Activated CD8-positive, alpha-beta memory T cell treated with anti-CD3 and anti-CD28 coated beads for 48 hours (primary cell): Measurements from ENCODE around the gene HLA-B.

Source experiments
- DNase-seq, 3 experiments: peaks; one replicate each; pipeline ENCODE4 v3.0.0-alpha.2; 2020; ENCODE audit warnings: low read depth in 2 of 3, low spot score in 2 of 3

The HLA-B gene

DNA sequence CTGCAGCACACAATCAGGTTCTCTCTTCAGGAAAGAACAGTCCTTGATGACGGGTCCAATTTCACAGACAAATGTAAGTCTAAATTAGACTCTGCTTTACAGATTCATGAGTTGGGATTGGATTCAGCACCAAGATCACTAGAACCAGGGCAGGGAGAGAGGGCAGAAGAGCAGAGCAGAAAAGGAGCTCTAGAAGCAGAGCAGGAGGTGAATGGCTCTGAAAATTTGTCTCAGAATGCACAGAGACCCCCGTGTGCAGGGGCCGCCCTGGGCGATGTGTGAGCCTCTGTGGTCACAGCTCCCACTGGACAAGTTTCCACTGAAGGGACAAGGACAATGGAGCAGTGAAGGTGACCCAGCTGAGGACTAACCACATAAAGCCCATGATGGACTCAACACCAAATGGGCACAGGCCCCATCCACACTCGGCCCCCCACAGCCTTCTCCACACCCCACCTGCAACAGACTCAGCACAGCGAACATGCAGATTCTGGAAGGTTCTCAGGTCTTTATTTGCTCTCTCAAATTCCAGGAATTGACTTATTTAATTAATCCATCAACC lies 3.5 kb downstream of the HLA-B start:
- DNase-seq: no peak

DNA sequence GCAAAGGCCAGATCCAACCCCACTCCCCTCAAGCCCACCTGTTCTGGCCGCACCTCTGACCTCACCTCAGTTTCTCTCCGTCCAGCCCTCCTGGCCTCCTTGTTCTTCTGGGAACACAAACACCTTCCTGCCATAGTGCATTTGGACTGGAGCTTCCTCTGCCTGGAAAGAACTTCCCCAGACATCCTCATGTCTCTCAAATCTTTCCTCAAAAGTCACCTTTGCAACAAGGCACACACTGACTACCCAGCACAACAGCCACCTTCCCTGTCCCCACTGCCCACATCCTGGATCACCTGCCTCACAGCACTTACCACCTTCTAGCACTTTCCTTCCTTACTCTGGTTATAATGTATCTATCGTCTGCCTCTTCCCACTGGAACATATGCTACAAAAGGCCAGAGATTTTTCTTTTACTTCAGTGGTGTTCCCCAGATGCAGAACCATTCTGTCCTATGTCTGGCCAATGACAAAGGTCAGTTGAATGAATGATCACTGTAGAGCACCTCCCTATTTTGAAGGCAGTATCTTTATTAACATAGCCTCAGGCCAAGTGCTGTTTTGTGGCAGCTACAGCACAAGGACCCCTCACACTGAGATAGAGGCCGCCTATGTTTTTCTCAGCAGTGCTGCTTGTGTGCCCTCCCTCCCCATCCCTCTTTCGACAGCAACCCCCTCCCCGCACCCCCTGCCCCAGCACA lies 4.1 kb downstream of the HLA-B start:
- DNase-seq: no peak

DNA sequence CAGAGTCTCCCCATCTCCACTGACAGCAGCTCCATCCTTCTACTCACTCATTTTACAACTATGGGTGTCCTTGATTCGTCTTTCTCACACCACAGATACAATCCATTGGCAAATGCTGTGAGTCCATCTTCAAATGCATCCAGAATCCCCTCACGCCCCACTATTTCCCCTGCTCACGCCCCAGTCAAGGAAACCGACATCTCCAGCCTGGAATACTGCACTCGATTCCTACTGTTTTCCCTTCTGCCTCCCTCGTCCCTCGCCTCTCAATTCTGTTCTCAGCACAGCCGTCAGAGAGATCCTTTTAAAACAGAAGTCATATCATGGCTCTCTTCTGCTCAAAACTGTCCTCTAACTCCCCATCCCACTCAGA lies 4.7 kb downstream of the HLA-B start:
- no peak for DNase-seq

GRCh38 chr6:31351401-31352309 lies 5.3 kb downstream of the HLA-B start:
- DNase-seq: no peak

GRCh38 chr6:31351033-31351380 lies 6.0 kb downstream of the HLA-B start:
- no peak for DNase-seq

DNA sequence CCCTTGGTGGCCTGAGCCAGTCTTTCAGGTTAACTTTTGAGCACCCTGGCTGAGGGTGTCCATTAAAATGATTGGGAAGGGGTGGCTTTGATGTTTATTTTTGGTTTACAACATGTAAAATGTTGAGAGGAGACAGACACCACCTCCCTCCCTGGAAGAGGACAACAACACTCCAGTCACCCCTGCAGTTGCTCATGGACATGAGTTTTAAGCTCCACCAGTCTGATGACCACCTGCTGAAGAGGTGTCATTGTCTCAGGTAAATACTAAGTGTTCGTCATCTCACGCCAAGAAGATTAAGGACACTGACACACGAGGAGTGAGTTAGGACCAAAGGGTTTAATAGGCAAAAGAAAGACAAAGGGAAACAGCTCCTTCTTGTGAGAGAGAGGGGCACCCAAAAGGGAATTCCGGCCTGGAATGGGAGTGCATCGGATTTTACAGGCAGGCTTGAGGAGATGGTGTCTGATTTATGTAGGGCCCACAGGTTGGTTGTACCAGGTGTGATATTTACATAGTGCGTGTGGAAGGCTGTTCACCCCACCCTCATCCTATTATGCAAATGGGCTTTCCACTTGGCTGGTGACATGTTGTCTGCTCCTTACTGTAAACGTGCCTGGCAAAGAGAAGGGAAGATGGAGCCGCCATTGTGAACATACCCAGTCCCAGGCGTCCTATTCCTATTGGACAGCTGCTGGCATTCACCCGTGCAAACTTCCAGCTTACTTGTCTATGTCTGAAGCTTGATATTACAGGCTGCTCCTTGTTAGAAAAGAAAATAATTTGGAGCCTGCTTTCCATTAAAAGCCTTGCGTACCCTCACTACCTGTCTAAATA lies 6.6 kb downstream of the HLA-B start:
- no peak for DNase-seq

GRCh38 chr6:31349301-31349700 lies 7.7 kb downstream of the HLA-B start:
- no peak for DNase-seq

DNA sequence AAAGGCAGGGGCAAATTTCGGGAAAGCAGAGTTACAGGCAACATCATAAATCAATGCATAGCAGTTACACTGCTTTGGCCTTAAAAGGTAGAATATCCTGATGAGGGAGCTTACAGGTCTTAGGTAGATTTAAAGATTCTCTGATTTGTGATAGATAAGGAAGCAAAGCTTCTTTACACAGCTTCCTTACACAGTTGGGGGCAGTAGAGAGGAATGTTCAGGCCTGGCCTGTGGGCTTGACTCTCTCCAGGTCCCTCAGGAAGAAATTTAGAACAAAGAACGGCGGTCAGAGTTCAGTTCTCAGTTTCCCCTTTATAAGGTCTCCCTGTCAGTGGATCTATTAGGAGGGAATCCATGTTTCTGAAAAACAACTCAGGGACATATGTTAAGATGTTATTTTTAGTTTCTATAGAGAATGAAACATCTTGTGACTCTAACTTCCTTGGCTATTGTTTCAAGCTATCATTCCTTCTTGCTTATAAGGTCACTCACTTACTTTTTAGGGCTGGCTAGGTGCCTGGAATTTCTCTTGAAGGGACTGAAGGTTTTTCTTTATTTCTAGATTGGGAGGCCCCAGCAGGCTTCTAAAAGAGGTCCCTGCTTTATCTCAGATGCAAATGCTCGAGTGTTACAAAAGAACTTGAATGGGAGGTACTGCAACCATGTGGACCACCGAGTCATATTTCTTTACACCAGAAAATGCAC lies 11.8 kb downstream of the HLA-B start:
- no peak for DNase-seq

GRCh38 chr6:31340228-31340627 lies 16.8 kb downstream of the HLA-B start:
- no peak for DNase-seq

DNA sequence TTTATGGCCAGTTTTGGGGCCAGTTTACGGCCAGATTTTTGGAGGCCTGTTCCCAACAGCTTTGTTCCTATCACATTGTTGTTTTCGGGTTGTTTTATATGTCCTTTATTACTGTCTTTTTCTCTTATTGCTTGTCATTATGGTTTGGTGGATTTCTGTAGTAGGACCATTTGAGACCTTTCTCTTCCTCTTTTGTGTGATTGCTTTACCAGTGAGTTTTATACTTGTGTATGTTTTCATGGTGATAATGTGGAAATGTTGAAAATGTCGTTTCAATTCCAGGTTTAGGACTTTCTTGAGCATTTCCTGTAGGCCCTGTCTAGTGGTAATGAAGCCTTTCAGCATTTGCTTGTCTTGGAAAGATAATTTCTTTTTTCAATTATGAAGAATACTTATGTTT lies 17.8 kb downstream of the HLA-B start:
- DNase-seq: no peak

DNA sequence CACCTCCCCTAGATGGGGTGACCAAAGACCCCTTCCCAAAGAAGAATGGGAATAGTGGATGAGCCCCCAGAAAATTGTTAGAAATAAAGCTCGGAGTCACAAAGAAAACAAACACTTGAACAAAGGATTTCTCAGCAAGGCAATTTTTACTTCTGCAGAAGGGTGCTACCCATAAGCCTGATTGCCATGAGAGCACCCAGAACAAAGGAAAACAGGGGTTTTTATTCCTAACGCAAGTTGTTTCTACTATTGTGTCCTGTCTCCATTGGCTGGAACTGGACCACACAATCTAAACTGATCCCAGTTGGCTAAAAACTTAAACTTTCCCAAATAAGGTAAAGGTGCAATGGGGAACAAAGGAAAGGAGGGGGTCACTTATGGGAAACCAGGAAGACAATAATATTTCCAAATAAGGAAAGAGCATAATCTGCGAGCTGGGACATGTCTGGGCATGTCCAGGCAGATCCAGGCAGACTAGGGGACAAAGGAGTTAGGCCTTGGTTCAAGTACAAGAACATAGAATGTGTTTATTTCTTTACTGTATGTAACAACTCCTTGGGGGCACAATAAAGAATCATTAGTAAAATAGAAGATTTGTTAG lies 20.0 kb downstream of the HLA-B start:
- no peak for DNase-seq

GRCh38 chr6:31332637-31333602 lies 24.1 kb downstream of the HLA-B start:
- no peak for DNase-seq

- DNase-seq: no peak
Measured at GRCh38 chr6:31328355-31328960, 28.5 kb downstream of the HLA-B start.

DNA sequence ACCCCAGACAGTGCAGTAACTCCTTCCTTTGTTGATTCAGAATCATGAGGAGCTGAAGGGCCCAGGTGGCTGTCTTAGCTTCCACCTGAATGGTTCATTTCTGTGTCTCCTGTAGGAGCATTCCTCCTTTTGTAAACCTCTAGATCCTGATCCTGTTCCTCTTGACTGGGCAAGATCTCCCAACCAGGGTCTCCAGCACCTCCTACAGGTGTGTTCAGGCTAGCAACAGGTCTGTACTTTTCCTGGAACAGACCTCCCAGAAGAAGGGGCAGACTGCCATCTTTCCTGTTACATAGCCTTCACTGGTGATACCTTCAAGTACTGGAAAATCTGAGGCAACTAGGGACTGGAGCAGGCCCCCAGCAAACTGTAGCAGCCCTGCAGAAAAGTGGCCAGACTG lies 35.2 kb downstream of the HLA-B start:
- DNase-seq: no peak

- no peak for DNase-seq
Measured at GRCh38 chr6:31321005-31321707, 35.8 kb downstream of the HLA-B start.

GRCh38 chr6:31317036-31317435 lies 39.9 kb downstream of the HLA-B start:
- no peak for DNase-seq

DNA sequence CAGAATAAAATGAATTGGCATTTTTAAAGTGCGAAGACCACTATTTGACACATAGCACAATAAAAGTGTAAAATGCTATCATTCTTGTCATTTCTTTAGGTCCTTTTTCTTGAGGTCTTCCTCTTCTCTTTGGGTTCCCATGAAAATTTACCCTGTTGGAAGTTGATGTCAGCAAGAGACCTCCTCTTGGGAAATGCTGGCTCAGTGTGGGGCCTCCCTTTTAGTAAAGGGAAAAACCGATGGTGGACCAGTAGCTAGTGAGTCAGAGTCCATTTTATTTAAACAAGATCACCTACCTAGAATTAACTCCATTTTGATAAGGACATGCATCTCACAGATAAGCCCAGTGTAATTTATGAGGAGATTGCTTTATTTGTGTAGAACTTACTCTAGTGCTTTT lies 47.3 kb downstream of the HLA-B start:
- no peak for DNase-seq

- DNase-seq: no peak
Measured at GRCh38 chr6:31308845-31309175, 48.2 kb downstream of the HLA-B start.
